Psoas muscle (tissue), 8 donors: ENCODE results near the gene TTLL10. TPM values are rescaled to one million over a fixed set of nuclear protein-coding genes. Genes with fewer than 3 reads are reported as not detected.

ENCODE experiments used
- ATAC-seq, 4 donors: fragments of 200-7000 bp; cut with Tn5 transposase; one replicate each; pipeline ENCODE4 v1.9.1; 2020; ENCODE audit warnings: moderate library complexity in 3 of 4, mild to moderate bottlenecking in 2 of 4
- DNase-seq, 2 donors: peaks; one replicate each; pipeline ENCODE4 v3.0.0-alpha.2; 2020
- H3K27ac ChIP-seq: fragments of 200-600 bp; one replicate; pipeline ENCODE4 v1.8.0; 2022
- H3K27me3 ChIP-seq, 3 donors: fragments of 200-600 bp in 1 of 3; one replicate each; pipeline versions ENCODE4 v1.6.1 to v1.8.0; 2013 to 2022; ENCODE audit warnings: low read length in 2 of 3, mild to moderate bottlenecking in 2 of 3, moderate library complexity in 1 of 3; ENCODE audit not compliant: insufficient read depth in 3 of 3
- H3K36me3 ChIP-seq, 2 donors: fragments of 200-600 bp in 1 of 2; one replicate each; pipeline versions ENCODE4 v1.6.1 to v1.8.0; 2013 to 2022; ENCODE audit warnings: low read depth in 1 of 2, mild to moderate bottlenecking in 1 of 2, moderate library complexity in 1 of 2; ENCODE audit not compliant: insufficient read depth in 1 of 2
- H3K4me1 ChIP-seq: fragments of 200-600 bp; one replicate; pipeline ENCODE4 v1.8.0; 2022
- H3K4me3 ChIP-seq: fragments of 200-600 bp; one replicate; pipeline ENCODE4 v1.8.0; 2022; ENCODE audit warnings: mild to moderate bottlenecking
- H3K9me3 ChIP-seq: fragments of 200-600 bp; one replicate; pipeline ENCODE4 v1.8.0; 2022
- WGBS, 3 donors: extraction: QIAGEN DNeasy Blood & Tissue Kit; methylation state at CpG; one replicate each; pipeline versions ENCODE4 v1.1.6 to v1.1.7; 2013; 5-methylcytosine and 5-hydroxymethylcytosine counted together
- intact Hi-C, 2 donors: fragments of 100-400 bp; cut with DNase I; formaldehyde crosslinking; loops; one replicate each; pipeline versions ENCODE4 v1.11.0 to v1.14.2; 2022
- polyA plus RNA-seq, 3 donors: library from polyadenylated mRNA; stranded (reverse); fragments of 200-250 nt; gene quantifications; one replicate each; pipeline ENCODE4 v1.2.3, GENCODE V29; 2013
- total RNA-seq, 4 donors: library from RNA; stranded (reverse); fragmentation: NEBNext Ultra II Directional in 2 of 4; extraction: Animal tissue kit (Norgen Biotek cat#: 25700) in 2 of 4; gene quantifications; one replicate each; pipeline versions ENCODE4 v1.2.1 to v1.2.4, GENCODE V29; 2021 to 2023
- TF ChIP-seq, protein P1 (sequence below): fragments of 200-600 bp; IDR thresholded peaks from one replicate; pipeline ENCODE4 v1.8.0; 2022; ENCODE audit warnings: antibody characterized with exemption
- donor health status: healthy with polysubstance abuse.
- donor health status: DM: no; HTN: no; CAD: no; lungs with moderate emphysema.
- donor health status: Bipolar disorder and iron deficiency.
- donor health status: healthy.
- donor health status: DM: yes; HTN: yes; CAD: no.
- donor health status: DM: no; HTN: no; CAD: no.
- donor health status: DM: no; HTN: no; CAD: no.
- donor health status: DM: yes; HTN: yes; CAD: no.

The TTLL10 gene
- total and polyA plus RNA-seq, 7 donors, result 0.03 to 0.27 (median 0.10) TPM; not detected in 3

DNA sequence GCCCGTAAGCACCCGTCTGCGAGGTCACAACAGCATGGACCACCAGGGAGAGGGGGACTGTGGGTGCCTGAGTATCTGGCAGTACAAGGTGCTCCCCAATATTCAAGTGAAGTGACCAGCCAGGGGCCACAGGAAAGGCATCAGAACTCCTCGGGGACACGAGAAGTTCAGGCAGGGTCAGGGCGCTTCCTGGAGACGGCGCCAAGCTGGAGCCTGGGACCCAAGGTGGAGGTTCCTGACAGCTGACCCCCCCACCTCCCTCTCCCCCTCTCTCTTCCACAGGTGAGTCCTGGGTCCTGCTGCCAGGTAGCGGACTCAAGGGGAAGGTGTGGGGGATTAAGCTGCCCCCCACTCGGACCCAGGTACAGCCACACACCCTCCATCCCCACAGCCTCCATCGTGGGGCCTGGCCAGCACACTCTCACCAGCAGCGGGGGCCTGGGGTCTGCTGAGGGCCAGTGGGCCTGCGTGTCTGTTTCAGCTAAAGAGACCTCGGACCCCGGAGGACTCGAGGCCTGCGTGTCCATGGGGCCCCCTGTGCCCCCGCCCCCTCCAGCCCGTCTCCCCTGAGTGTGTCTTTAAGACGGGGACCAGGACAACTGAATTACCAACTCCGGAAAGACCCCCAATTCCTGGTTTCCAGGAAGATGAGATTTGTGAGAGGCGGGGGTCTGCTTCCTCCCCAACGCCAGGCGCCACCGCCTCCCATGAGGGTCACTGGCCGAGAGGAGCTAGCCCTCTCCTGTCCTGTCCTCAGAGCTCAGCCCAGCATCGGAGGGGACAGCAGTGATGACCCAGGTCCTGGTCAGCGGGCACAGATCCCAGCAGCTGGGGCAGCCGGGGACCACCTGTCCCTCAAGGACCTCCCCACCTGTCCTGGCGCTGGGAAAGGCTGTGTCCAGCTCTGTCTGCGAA, 26.5 kb downstream of the TTLL10 start:
- 72 to 79% (median 74%) methylated on average over 26 to 31 of the region's 31 CpGs for WGBS, 3 donors
- TF ChIP-seq, protein P1, sequence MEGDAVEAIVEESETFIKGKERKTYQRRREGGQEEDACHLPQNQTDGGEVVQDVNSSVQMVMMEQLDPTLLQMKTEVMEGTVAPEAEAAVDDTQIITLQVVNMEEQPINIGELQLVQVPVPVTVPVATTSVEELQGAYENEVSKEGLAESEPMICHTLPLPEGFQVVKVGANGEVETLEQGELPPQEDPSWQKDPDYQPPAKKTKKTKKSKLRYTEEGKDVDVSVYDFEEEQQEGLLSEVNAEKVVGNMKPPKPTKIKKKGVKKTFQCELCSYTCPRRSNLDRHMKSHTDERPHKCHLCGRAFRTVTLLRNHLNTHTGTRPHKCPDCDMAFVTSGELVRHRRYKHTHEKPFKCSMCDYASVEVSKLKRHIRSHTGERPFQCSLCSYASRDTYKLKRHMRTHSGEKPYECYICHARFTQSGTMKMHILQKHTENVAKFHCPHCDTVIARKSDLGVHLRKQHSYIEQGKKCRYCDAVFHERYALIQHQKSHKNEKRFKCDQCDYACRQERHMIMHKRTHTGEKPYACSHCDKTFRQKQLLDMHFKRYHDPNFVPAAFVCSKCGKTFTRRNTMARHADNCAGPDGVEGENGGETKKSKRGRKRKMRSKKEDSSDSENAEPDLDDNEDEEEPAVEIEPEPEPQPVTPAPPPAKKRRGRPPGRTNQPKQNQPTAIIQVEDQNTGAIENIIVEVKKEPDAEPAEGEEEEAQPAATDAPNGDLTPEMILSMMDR, result no peak
- Histone ChIP-seq H3K27me3 (peaks cover 0 to 25% (median 3%) of the 10 kb centered on the region in 3 donors), H3K27ac (no peak overlapping the region), H3K4me3 (peak overlapping the region; percentile 59), H3K4me1 (no peaks in the 10 kb centered on the region), H3K36me3 (no peaks in the 10 kb centered on the region), H3K9me3 (peaks cover 2% of the 10 kb centered on the region)
- intact Hi-C loops, result no loop called here
- peak; percentile 9 to 50 for DNase-seq
- no peak for ATAC-seq

GRCh38 chr1:1200876-1201810, 27.5 kb downstream of the TTLL10 start:
- intact Hi-C loops, result no loop called here
- DNase-seq, result peak; percentile 62 to 66
- Histone ChIP-seq H3K27ac (no peak overlapping the region), H3K36me3 (no peaks in the 10 kb centered on the region), H3K4me1 (peaks cover 6% of the 10 kb centered on the region), H3K27me3 (peaks cover 0 to 34% (median 7%) of the 10 kb centered on the region in 3 donors), H3K4me3 (peak overlapping the region; percentile 59), H3K9me3 (no peaks in the 10 kb centered on the region)
- TF ChIP-seq, protein P1, result no peak
- WGBS, 3 donors, result 3 to 11% (median 3%) methylated on average over 34 to 109 of the region's 109 CpGs
- ATAC-seq, result peak in 3 of 4 donors; percentile 30 to 35 (median 30)

DNA sequence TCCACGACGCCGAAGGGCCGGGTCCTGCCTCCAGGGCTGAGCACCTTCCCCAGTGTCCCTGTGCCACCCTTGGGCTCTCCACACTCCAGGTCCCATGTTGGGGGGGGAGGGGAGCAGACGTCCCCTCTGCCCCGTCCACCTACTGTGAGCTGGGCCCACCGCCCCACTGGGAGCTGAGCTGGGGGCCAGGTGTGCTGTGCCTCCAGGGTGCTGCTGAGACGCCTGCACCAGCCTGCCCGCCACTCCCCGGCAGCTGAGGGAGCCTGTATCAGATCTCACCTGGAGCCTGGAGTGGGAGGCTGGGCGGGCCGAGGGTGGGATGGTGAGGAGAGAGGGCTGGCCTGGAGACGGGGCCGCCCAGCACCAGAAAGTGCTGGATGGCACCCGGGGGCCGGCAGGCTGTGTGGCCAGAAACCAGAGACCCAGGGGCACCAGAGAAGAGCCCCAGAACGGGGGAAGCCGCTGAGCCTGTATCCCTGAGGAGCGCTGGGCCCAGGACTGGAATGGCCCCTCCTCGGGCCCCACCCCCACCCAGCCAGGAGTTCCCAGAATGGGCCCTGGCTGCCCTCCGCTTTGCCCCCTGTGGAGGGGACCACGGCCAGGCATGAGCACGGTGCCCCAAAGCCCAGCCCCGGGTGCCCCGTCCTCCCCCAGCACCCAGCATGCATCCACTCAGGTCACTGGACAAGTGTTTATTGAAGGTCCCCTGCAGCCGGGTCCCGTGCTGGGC, 29.3 kb downstream of the TTLL10 start:
- TF ChIP-seq, protein P1, result no peak
- peaks cover 0 to 53% (median 9%) of the 10 kb centered on the region in 3 donors for H3K27me3 ChIP-seq
- WGBS, 3 donors, result 86 to 88% (median 87%) methylated on average over 17 to 27 of the region's 27 CpGs
- no peak for ATAC-seq
- no peaks in the 10 kb centered on the region for H3K36me3 ChIP-seq
- peaks cover 10% of the 10 kb centered on the region for H3K4me1 ChIP-seq
- H3K9me3 ChIP-seq, result no peaks in the 10 kb centered on the region
- H3K27ac ChIP-seq, result no peak overlapping the region
- no peak overlapping the region for H3K4me3 ChIP-seq
- intact Hi-C loops, result no loop called here
- DNase-seq, result peak; percentile 19 to 44
